IPS-11a (cell line): ENCODE data around the gene ERICH6B.

ENCODE experiments used
- H3K4me3 ChIP-seq: one replicate; pipeline ENCODE4 v1.5.1; 2013; ENCODE audit warnings: low read depth, low read length, control low read depth

The ERICH6B gene

DNA sequence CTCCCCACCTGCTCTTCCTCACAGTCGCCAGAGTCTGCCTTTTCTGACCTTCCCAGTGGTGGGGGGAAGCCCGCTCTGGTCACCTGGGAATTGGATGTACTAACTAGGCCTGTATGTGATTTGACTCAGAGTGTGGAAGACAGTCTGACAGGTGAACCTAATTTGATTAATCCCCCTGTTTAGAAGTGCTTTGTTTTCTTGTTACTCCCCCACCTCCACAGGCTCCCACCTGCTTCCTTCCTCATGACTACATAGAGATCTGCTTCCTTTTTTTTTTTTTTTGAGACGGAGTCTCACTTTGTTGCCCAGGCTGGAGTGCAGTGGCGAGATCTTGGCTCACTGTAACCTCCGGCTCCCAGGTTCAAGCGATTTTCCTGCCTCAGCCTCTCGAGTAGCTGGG is 106.8 kb downstream of the ERICH6B start:
- H3K4me3 ChIP-seq, result no peak overlapping the region

DNA sequence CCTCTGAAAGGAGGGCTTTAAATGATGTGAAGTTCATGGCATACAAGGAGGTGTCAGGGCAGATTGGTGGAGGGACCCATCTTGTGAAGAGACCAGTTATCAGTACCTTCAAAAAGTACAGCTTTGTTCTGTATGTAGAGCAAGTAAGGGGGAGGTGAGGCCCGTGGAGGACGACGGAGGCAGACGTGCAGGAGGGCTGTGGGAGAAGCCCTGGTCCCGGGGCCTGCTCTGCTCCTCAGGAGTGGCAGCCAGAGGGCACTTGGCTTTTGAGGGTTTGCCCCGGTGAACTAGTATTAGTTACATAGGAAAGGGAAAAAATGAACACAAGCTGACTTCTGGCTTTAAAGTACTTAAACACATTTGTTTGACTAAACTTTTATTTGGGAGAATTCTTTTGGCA is 108.7 kb downstream of the ERICH6B start:
- H3K4me3 ChIP-seq, result no peak overlapping the region

DNA sequence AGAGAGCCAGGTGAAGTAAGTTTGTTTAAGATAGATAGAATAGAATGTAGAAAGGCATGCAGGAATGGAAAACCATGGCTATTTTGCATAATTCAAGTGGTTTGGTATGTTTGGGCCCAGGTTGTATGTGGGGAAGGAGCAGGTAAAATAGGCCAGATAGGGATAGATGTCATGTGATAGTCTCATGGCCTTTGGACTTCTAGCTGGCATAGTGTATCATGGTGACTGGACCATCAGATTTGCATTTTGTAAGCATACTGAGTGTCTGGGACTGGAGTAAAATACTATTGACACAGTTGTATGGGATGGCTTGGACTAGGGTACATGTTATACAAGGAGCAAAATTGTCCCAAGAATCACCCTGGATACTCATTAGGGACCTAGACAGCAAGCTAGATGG is 111.9 kb downstream of the ERICH6B start:
- H3K4me3 ChIP-seq, result no peak overlapping the region

DNA sequence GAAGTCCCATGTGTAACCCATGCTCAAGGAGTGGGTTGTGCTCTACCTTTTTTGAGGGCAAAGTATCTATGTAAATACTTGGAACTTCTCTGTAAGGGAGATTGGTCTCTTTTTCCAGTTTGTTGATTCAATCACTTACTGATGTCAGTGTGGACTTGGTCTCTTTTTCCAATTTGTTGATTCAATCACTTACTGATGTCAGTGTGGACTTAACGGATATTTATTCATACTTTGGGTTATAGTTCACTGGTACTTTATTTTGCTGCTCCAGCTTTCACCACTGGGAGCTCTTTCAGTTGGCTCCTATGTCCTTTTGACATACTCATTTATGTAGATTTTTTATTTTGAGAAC is 114.4 kb downstream of the ERICH6B start:
- no peak overlapping the region for H3K4me3 ChIP-seq

DNA sequence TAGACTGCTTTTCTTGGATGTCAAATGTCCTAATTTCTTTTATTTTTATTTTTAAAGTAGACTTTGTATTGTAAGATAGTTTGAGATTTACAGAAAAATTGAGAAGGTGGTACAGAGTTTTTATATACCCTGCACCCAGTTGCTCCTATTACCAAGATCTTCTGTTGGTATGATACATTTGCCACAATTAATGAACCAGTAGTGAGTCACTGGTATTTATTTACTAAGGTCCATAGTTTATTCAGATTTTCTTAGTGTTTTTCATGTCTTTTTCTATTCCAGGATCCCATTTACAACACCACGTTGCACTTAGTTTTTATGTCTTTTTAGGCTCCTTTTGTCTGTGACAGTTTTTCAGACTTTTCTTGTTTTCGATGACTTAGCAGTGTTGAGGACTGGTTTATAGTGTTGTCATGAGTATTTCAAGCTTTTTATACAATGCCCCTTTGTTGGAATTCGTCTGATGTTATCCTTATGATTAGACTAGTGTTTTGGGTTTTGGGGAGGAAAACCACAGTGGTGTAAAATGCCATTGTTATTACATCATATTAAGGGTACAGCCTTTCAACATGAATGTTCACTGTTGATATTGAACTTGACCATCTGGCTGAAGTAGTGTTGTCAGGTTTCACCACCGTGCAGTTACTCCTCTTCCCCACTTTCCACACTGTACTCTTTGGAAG is 114.9 kb downstream of the ERICH6B start:
- H3K4me3 ChIP-seq, result no peak overlapping the region

DNA sequence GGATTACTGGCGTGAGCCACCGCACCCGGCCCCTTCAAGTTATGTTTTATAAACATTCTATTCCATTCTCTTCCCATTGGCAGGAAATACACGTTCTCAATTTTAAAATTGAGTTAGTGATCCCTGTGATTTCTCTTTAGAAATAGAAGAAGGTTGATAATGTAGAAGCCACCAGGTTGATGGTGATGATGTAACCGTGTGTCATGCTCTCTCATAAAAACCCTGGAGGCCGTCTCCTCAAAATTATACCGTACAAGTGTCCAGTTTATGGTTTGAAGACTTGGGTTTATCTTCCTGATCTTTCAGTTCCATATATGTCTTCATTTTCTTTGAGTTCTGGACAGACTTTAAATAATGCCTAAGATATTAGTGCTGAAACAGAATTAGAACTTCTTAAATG is 118.6 kb downstream of the ERICH6B start:
- no peak overlapping the region for H3K4me3 ChIP-seq

DNA sequence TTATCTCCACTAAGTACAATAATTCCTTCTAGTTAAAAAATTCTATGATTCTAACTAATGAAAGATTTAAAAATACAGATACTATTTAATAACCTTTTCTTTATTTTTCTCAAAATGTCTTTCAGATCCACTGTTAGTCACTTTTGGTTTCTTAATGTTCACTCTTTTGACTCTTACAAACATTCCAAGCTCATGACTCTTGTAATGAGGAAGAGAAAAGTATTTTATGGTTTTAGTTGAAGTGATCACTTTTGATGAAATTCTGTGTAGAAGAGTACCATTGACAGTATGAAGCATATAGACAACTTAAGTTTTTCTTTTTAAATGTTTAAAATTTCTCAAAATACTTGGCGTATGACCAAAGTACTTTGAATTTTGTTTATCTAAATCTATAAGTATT is 123.0 kb downstream of the ERICH6B start:
- no peak overlapping the region for H3K4me3 ChIP-seq
